Omental fat pad (tissue), 4 donors: ENCODE results near the gene GUK1. TPM values are rescaled to one million over a fixed set of nuclear protein-coding genes. Genes with fewer than 3 reads are reported as not detected.

Experiments used
- ATAC-seq: fragments of 150-250 bp; one replicate; pipeline ENCODE4 v1.9.1; 2016; ENCODE audit warnings: mild to moderate bottlenecking, moderate library complexity; ENCODE audit not compliant: low FRiP score
- DNase-seq: peaks from one replicate; pipeline ENCODE4 v3.0.0-alpha.2; 2019; ENCODE audit warnings: low spot score
- total RNA-seq, 4 donors: library from RNA; depleted of rRNA; stranded (reverse); fragments of >200 nt; gene quantifications; one replicate each; pipeline ENCODE4 v1.1.0, GENCODE V29; 2016
- TF ChIP-seq, protein P1 (sequence below), 3 donors: fragments of 450-650 bp; IDR thresholded peaks; one replicate each; pipeline ENCODE4 v1.5.1; 2016 to 2017; ENCODE audit warnings: antibody characterized with exemption in 3 of 3, mild to moderate bottlenecking in 3 of 3, moderate library complexity in 2 of 3

The GUK1 gene
- total RNA-seq, 4 donors from 2014 or later, result 285 to 404 (median 308) TPM

DNA sequence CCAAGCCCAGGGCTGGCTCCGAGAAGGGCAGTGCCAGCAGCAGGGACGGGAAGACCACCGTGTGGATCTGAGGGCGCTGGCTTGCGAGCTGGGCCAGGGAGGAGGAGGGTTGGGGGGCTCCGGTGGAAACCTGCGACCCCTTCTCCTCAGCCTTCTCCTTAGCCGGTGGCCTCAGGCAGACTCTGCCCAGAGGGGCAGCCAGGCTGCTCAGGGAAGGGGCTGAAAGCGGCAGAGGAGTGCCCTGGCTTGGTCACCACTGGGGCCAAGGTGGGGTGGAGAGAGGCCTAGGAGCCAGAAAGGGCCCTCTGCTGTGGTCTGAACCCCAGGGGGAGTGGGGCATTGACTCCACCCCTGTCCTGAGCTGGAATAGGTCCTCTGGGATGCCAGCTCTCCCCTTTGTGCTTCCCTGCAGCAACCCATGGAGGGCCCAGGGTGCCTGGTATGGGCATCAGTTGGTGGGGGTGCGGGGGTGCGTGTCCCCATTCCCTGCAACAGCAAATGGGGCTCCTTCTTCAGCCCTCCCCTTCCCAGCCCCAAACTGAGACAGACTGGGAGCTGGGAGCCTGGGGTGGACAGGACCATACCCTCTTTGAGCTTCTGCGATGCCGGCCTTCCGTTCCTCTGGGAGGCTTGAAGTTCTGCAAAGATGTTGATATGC, 19.1 kb downstream of the GUK1 start:
- DNase-seq (no peak), ATAC-seq (no peak)
- TF ChIP-seq, protein P1, sequence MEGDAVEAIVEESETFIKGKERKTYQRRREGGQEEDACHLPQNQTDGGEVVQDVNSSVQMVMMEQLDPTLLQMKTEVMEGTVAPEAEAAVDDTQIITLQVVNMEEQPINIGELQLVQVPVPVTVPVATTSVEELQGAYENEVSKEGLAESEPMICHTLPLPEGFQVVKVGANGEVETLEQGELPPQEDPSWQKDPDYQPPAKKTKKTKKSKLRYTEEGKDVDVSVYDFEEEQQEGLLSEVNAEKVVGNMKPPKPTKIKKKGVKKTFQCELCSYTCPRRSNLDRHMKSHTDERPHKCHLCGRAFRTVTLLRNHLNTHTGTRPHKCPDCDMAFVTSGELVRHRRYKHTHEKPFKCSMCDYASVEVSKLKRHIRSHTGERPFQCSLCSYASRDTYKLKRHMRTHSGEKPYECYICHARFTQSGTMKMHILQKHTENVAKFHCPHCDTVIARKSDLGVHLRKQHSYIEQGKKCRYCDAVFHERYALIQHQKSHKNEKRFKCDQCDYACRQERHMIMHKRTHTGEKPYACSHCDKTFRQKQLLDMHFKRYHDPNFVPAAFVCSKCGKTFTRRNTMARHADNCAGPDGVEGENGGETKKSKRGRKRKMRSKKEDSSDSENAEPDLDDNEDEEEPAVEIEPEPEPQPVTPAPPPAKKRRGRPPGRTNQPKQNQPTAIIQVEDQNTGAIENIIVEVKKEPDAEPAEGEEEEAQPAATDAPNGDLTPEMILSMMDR (IDR thresholded peaks at IDR 0.05), result no peak

DNA sequence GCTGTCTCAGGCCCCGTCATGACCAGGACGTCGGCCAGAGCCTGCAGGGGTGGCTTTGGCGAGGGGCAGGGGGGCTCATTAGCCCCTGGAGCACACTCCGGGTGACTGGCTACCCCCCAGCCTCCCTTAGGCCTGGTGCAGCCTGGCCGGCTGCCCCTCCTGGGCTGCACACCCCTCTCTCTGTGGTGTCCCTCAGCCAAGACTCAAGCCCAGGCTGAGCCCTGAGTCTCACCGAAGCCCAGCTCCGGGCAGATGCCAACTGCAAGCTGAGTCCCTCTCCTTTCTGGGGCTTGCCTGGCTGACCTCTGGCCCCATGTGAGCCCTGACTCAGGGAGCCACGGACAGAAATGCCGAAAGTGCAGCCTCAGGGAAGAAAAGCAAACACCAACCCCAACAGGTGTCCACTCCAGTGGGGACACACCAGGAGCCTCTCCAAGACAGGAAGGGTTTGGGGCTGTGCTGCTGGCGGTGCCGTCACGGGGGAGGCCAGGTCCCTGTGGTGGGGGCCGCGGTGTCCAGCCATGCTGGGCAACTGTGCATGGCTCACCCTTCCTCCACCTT, 20.2 kb downstream of the GUK1 start:
- no peak for ATAC-seq
- TF ChIP-seq, protein P1 (IDR thresholded peaks at IDR 0.05), result no peak
- no peak for DNase-seq

DNA sequence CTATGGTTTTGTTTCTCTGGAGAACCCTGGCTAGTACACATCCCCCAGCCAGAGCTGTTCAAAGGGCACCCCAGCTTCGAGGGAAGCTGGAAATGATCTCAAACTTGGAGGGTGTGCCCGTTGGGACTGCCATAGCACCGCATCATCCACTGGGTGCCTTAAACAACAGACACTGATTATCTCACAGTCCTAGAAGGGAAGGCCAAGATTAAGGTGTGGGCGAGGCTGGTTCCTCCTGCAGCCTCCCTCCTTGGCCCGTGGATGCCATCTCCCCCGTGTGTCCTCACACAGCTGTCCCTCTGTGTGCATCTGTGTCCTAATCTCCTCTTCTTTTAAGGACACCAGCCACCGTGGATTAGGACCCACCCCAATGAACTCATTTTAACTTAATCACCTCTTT, 21.3 kb downstream of the GUK1 start:
- TF ChIP-seq, protein P1 (IDR thresholded peaks at IDR 0.05), result no peak
- DNase-seq (no peak), ATAC-seq (no peak)

DNA sequence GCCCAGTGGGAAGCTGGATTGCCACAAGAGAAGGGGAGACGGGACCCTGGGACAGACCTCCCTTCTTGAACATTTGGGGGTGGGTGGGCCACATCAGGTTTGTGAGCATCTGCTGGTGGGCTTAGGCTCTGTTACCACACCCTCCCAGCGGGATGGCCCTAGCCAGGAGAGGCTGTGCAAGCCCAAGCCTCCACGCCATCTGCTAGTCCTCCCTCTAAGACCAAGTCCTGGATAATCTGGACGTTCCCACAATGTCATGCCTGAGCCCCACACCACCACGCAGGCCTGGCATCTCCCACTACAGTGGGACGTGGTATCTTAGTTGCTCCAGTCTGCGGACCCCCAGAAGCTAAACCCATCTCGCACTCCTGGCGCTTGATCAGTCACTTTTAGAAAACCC, 21.8 kb downstream of the GUK1 start:
- ATAC-seq, result no peak
- no peak for DNase-seq

DNA sequence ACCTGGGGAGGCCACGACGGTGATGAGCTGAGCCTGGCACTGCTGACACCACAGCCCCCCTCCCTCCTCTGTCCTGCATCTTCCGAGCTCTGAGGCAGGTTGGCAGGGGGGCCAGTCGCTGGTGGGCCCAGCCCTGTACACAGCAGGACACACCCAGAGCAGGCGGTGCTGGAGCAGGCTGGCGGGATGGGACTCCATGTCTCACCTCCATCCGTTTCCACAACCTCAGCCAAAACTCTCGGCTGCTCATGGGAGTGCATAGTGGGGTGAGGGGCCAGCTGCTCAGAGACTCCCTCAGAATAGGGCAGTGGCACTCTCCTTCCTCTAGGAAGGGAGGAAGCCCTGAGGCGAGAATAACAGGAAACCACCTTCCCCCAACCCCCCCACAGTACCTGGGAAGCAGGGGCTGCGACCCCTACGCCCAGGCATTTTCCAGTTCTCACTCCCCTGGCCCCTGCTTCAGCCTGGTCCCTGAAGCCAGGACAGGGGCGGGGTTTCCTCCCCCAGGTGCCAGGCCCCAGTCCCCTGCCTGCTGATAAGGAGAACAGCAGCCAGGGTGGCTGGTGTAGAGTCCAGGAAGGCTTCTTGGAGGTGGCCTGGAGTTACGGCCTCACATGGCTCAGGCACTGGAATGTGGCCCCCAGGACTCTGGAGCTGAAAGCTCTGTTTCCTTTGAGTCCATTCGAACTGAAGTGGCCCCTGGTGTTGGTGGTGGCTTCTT, 22.4 kb downstream of the GUK1 start:
- ATAC-seq (no peak), DNase-seq (no peak)
- TF ChIP-seq, protein P1 (IDR thresholded peaks at IDR 0.05), result no peak

More for the DNA sequence above, 21.8 kb downstream of the GUK1 start:
- TF ChIP-seq, protein P1 (IDR thresholded peaks at IDR 0.05), result no peak

DNA sequence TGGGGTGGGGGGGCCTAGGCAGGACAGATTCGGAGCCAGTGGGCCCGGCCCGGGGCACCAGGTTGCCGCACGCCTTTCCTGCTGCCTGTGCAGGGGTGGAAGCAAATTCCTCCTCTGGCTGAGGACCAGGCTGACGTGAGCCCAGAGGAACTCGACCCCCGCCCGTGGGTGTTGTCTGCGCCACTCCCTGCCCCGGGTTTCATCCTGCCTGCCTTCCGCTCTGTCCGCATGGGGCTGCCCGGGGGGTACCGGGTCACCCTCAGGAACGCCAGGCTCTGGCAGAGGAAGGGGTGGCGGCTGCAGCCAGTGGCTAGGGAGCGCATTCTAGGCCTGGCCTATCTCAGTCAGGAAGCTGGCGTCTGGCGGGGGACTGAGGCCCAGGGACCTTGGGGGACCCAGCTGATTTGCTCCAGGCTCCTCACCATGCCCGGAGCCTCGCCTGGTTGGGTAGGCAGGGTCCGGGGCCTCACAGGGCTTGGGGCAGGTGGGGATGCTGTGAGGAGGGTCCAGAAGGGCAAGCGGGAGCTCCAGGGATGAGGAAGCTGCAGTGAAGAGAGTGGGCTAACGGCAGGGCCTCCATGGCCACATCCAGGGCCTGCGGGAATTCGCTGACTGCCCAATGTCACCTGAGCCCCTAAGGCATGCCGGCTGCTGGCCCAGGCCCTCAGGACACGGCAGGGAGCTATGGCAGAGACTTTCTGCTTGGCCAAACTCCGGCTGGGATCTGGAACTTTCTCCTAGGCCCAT, 23.1 kb downstream of the GUK1 start:
- TF ChIP-seq, protein P1 (IDR thresholded peaks at IDR 0.05), result no peak
- ATAC-seq, result peak; percentile 6
- no peak for DNase-seq
